Lung (tissue), 12 donors: Measurements from ENCODE around the gene SNX19. TPM values are rescaled to one million over a fixed set of nuclear protein-coding genes. Genes with fewer than 3 reads are reported as not detected.

ENCODE experiments used
- ATAC-seq: fragments of 200-7000 bp; cut with Tn5 transposase; one replicate; pipeline ENCODE4 v1.9.1; 2020; ENCODE audit warnings: moderate number of reproducible peaks; ENCODE audit not compliant: insufficient read depth, low FRiP score
- DNase-seq, 3 donors: peaks; one replicate each; pipeline ENCODE4 v3.0.0-alpha.2; 2013 to 2017
- H3K27ac ChIP-seq, 2 donors: one replicate each; pipeline ENCODE4 v1.5.1; 2013; ENCODE audit warnings: mild to moderate bottlenecking in 2 of 2, moderate library complexity in 2 of 2, control low read depth in 1 of 2, inconsistent platforms in 1 of 2, low read depth in 1 of 2, low read length in 1 of 2
- H3K27me3 ChIP-seq, 3 donors: one replicate each; pipeline ENCODE4 v1.5.1; 2013; ENCODE audit warnings: low read length in 2 of 3; ENCODE audit not compliant: control insufficient read depth in 3 of 3, insufficient read depth in 3 of 3
- H3K36me3 ChIP-seq, 4 donors: one replicate each; pipeline ENCODE4 v1.5.1; 2013; ENCODE audit warnings: low read length in 4 of 4, mild to moderate bottlenecking in 1 of 4, moderate library complexity in 1 of 4; ENCODE audit not compliant: control insufficient read depth in 4 of 4, insufficient read depth in 4 of 4
- H3K4me1 ChIP-seq, 5 donors: one replicate each; pipeline ENCODE4 v1.5.1; 2013; ENCODE audit warnings: low read length in 5 of 5, mild to moderate bottlenecking in 2 of 5, moderate library complexity in 1 of 5; ENCODE audit not compliant: control insufficient read depth in 5 of 5, insufficient read depth in 5 of 5
- H3K4me3 ChIP-seq: one replicate; pipeline ENCODE4 v1.5.1; 2013; ENCODE audit warnings: mild to moderate bottlenecking, control low read depth, moderate library complexity
- H3K9ac ChIP-seq, 2 donors: one replicate each; pipeline ENCODE4 v1.5.1; 2013; ENCODE audit warnings: low read length in 2 of 2, control low read depth in 1 of 2; ENCODE audit not compliant: insufficient read depth in 1 of 2
- H3K9me3 ChIP-seq, 4 donors: one replicate each; pipeline ENCODE4 v1.5.1; 2013; ENCODE audit warnings: low read length in 3 of 4, mild to moderate bottlenecking in 1 of 4, moderate library complexity in 1 of 4; ENCODE audit not compliant: control insufficient read depth in 4 of 4, insufficient read depth in 3 of 4
- WGBS, 2 donors: extraction: QIAGEN DNeasy Blood & Tissue Kit; methylation state at CpG; one replicate each; pipeline ENCODE4 v1.1.7; 2013; 5-methylcytosine and 5-hydroxymethylcytosine counted together
- polyA plus RNA-seq, 2 donors: library from polyadenylated mRNA; stranded (reverse); fragments of 200-250 nt; gene quantifications; one replicate each; pipeline ENCODE4 v1.2.1, GENCODE V29; 2013
- total RNA-seq, 2 donors: library from RNA; depleted of rRNA in 1 of 2; stranded (reverse); fragments of >200 nt in 1 of 2; gene quantifications; one replicate each; pipeline ENCODE4 v1.2.1, GENCODE V29; 2014 to 2021
- TF ChIP-seq, protein P1 (sequence below): IDR thresholded peaks from 2 replicates; pipeline ENCODE4 v1.5.1; 2012; ENCODE audit warnings: mild to moderate bottlenecking; ENCODE audit errors: control extremely low read depth, extremely low read depth
- donor health status: control.
- donor health status: control.
- donor health status: Bipolar disorder and iron deficiency.
- donor health status: healthy.
- donor health status: DM: yes; HTN: yes; CAD: no.

SNX19 gene
- total and polyA plus RNA-seq, 4 donors: 13.9 to 64.3 (median 42.6) TPM

DNA sequence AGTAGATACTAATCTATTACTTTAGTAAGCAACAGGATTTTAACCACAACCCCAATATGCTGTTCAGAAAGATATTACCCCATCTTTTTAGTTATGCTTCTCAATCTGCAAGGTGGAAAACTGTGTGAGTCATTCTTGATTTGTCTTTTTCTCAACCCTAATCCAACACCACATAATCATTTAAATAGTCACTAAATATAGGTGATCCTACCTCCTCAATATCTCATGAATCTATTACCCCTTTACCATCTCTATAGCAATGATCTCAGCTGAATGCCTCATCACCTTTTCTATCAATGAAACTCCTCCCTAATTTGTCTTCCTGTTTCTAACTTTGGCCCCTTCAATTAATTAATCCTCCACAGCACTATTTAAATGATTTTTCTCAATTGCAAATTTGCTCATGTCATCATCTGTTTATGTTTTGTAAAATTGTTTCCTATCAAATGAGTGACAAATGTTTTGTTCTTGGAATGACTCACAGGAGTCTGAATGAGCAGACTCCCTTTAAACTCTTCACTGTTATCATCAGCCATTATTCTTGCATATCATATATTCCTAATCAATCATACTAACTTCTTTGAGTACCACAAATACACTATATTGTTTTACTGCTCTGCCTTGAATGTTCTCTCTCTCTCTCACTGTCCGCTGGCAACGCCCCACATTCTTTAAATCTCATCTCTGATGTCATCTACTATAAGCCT lies 26.1 kb downstream of the SNX19 start:
- Histone ChIP-seq H3K27me3 (no peaks in the 10 kb centered on the region), H3K9ac (no peak overlapping the region), H3K9me3 (no peaks in the 10 kb centered on the region), H3K4me3 (no peak overlapping the region), H3K4me1 (peaks cover 0 to 15% (median 0%) of the 10 kb centered on the region in 5 donors), H3K27ac (no peak overlapping the region), H3K36me3 (peaks cover 7 to 23% (median 14%) of the 10 kb centered on the region in 4 donors)
- TF ChIP-seq, protein P1, sequence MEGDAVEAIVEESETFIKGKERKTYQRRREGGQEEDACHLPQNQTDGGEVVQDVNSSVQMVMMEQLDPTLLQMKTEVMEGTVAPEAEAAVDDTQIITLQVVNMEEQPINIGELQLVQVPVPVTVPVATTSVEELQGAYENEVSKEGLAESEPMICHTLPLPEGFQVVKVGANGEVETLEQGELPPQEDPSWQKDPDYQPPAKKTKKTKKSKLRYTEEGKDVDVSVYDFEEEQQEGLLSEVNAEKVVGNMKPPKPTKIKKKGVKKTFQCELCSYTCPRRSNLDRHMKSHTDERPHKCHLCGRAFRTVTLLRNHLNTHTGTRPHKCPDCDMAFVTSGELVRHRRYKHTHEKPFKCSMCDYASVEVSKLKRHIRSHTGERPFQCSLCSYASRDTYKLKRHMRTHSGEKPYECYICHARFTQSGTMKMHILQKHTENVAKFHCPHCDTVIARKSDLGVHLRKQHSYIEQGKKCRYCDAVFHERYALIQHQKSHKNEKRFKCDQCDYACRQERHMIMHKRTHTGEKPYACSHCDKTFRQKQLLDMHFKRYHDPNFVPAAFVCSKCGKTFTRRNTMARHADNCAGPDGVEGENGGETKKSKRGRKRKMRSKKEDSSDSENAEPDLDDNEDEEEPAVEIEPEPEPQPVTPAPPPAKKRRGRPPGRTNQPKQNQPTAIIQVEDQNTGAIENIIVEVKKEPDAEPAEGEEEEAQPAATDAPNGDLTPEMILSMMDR: no peak
- ATAC-seq (no peak), DNase-seq (no peak)
- WGBS, 2 donors: 88 to 92% methylated on average over 2 of the region's 2 CpGs

DNA sequence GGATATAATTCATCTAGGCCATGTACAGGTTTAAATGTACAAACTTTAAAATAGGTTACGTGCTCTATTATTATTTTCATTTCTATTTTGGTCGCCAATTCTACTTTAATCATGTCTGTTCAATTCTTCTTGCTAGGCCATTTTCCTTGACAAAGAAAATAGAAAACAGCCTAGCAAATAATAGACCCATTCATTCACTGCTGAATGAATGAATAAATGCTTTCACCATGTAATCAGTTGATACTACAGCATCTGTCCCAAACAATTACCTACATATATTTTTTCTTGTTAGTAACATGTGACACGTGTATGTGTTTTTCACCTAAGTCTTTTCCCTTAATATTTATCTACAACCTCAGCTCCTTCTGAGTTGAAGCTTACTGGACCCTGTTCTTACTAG lies 27.5 kb downstream of the SNX19 start:
- no peak overlapping the region for H3K9ac ChIP-seq
- no peak overlapping the region for H3K4me3 ChIP-seq
- H3K27ac ChIP-seq: no peak overlapping the region
- peaks cover 0 to 14% (median 0%) of the 10 kb centered on the region in 5 donors for H3K4me1 ChIP-seq
- H3K27me3 ChIP-seq: no peaks in the 10 kb centered on the region
- no peak for DNase-seq
- TF ChIP-seq, protein P1: no peak
- WGBS, 2 donors: 94 to 99% methylated on average over 3 of the region's 3 CpGs
- no peak for ATAC-seq
- peaks cover 6 to 27% (median 10%) of the 10 kb centered on the region in 4 donors for H3K36me3 ChIP-seq
- no peaks in the 10 kb centered on the region for H3K9me3 ChIP-seq

DNA sequence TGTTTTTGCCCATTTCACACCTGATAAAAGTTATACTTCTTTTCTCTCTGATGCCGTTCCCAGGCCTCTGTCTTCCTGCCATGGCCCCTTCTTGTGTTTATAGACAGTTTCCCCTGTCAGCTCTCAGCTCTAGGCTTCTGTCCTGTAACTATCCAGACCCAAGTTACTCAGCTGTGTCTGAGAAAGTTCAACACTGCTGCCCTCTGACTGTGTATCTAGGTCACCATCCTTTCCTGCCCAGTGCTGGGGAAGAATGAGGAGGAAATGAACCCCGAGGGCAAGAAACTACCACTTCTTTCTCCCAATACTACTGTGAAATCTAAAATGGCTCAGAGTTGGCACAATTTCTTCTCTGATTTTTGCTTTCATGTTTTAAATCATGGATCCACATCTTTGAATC lies 29.6 kb downstream of the SNX19 start:
- Histone ChIP-seq H3K36me3 (peaks cover 9 to 36% (median 12%) of the 10 kb centered on the region in 4 donors), H3K9me3 (no peaks in the 10 kb centered on the region), H3K27ac (no peak overlapping the region), H3K4me1 (peaks cover 0 to 24% (median 0%) of the 10 kb centered on the region in 5 donors), H3K4me3 (no peak overlapping the region), H3K27me3 (no peaks in the 10 kb centered on the region), H3K9ac (no peak overlapping the region)
- ATAC-seq: no peak
- TF ChIP-seq, protein P1: no peak
- 66 to 73% methylated on average over 2 of the region's 2 CpGs for WGBS, 2 donors
- DNase-seq: peak in 1 of 3 donors; percentile 40
